Naive B cell (primary cell): ENCODE measurements around the gene INF2. TPM values are rescaled to one million over a fixed set of nuclear protein-coding genes. Genes with fewer than 3 reads are reported as not detected.
"Not testable (repeated sequence)": the region's sequence is repeated elsewhere in the genome, so short reads cannot be mapped to it uniquely, and the experiment has no call there.

Experiments used
- ATAC-seq, 2 donors: fragments of 150-1000 bp; cut with Tn5 transposase; 2 replicates each; pipeline ENCODE4 v1.10.0; 2021; ENCODE audit warnings: low read depth in 2 of 2, mild to moderate bottlenecking in 2 of 2, moderate library complexity in 2 of 2
- DNase-seq: peaks from one replicate; pipeline ENCODE4 v3.0.0; 2022
- H3K27ac Mint-ChIP-seq, 6 donors: one replicate each; pipeline ENCODE4 v1.8.0; 2020 to 2022; ENCODE audit warnings: mild to moderate bottlenecking in 6 of 6, mixed read lengths in 6 of 6, moderate library complexity in 5 of 6, inconsistent platforms in 2 of 6
- H3K27me3 Mint-ChIP-seq, 3 donors: one replicate each; pipeline ENCODE4 v1.8.0; 2021 to 2022; ENCODE audit warnings: mixed read lengths in 3 of 3, mild to moderate bottlenecking in 1 of 3
- H3K36me3 Mint-ChIP-seq, 2 donors: one replicate each; pipeline ENCODE4 v1.8.0; 2020 to 2022; ENCODE audit warnings: mixed read lengths in 2 of 2, inconsistent platforms in 1 of 2, mild to moderate bottlenecking in 1 of 2
- H3K4me1 Mint-ChIP-seq, 3 donors: one replicate each; pipeline ENCODE4 v1.8.0; 2020 to 2022; ENCODE audit warnings: mixed read lengths in 3 of 3, inconsistent platforms in 1 of 3, mild to moderate bottlenecking in 1 of 3, moderate library complexity in 1 of 3
- H3K4me3 Mint-ChIP-seq, 8 donors: one replicate each; pipeline ENCODE4 v1.8.0; 2020 to 2022; ENCODE audit warnings: mild to moderate bottlenecking in 8 of 8, mixed read lengths in 8 of 8, moderate library complexity in 8 of 8, inconsistent platforms in 2 of 8
- H3K9me3 Mint-ChIP-seq, 7 donors: one replicate each; pipeline ENCODE4 v1.8.0; 2020 to 2022; ENCODE audit warnings: mixed read lengths in 7 of 7, mild to moderate bottlenecking in 5 of 7, inconsistent platforms in 2 of 7, moderate library complexity in 1 of 7
- polyA plus RNA-seq, 6 donors: library from polyadenylated mRNA; unstranded; fragments of 300-500 nt; fragmentation: Illumina TruSeq; gene quantifications; one replicate each; pipeline ENCODE4 v1.2.3, GENCODE V29; 2021; ENCODE audit warnings: low read depth in 6 of 6

The INF2 gene
- polyA plus RNA-seq, 6 donors from 2014 or later: 2.8 to 10.2 (median 5.5) TPM

GRCh38 chr14:104750056-104750752 is 60.8 kb downstream of the INF2 start:
- Mint-ChIP-seq H3K9me3 (no peaks in the 10 kb centered on the region), H3K27ac (peak overlapping the region in 2 of 6 donors; percentile 57 to 60), H3K27me3 (no peaks in the 10 kb centered on the region), H3K4me1 (peaks cover 22 to 39% (median 29%) of the 10 kb centered on the region in 3 donors), H3K36me3 (no peaks in the 10 kb centered on the region), H3K4me3 (peak overlapping the region in 4 of 8 donors; percentile 45 to 67 (median 56))
- no peak for DNase-seq
- no peak for ATAC-seq

- not testable (repeated sequence) for ATAC-seq, H3K27me3 Mint-ChIP-seq, H3K9me3 Mint-ChIP-seq, DNase-seq, H3K36me3 Mint-ChIP-seq
- peaks cover 24 to 44% (median 33%) of the 10 kb centered on the region in 3 donors for H3K4me1 Mint-ChIP-seq
- H3K4me3 Mint-ChIP-seq: peak overlapping the region in 5 of 8 donors; percentile 45 to 69 (median 66)
- peak overlapping the region in 2 of 6 donors; percentile 15 for H3K27ac Mint-ChIP-seq
Observed at GRCh38 chr14:104750753-104751057, 61.3 kb downstream of the INF2 start.

- Mint-ChIP-seq H3K27ac (peak overlapping the region; percentile 91 to 96 (median 95)), H3K27me3 (no peaks in the 10 kb centered on the region), H3K4me1 (peaks cover 26 to 54% (median 44%) of the 10 kb centered on the region in 3 donors), H3K4me3 (peak overlapping the region; percentile 91 to 96 (median 94)), H3K9me3 (no peaks in the 10 kb centered on the region), H3K36me3 (no peaks in the 10 kb centered on the region)
- DNase-seq (no peak), ATAC-seq (no peak)
Observed at GRCh38 chr14:104751539-104752422, 62.4 kb downstream of the INF2 start.

- Mint-ChIP-seq H3K4me1 (peaks cover 26 to 59% (median 49%) of the 10 kb centered on the region in 3 donors), H3K9me3 (no peaks in the 10 kb centered on the region), H3K27me3 (no peaks in the 10 kb centered on the region), H3K27ac (peak overlapping the region; percentile 91 to 96 (median 95)), H3K36me3 (peaks cover 0 to under 1% of the 10 kb centered on the region in 2 donors), H3K4me3 (peak overlapping the region; percentile 91 to 96 (median 94))
- DNase-seq (no peak), ATAC-seq (peak; percentile 78 to 82)
Observed at GRCh38 chr14:104752423-104752734, 63.0 kb downstream of the INF2 start.

DNA sequence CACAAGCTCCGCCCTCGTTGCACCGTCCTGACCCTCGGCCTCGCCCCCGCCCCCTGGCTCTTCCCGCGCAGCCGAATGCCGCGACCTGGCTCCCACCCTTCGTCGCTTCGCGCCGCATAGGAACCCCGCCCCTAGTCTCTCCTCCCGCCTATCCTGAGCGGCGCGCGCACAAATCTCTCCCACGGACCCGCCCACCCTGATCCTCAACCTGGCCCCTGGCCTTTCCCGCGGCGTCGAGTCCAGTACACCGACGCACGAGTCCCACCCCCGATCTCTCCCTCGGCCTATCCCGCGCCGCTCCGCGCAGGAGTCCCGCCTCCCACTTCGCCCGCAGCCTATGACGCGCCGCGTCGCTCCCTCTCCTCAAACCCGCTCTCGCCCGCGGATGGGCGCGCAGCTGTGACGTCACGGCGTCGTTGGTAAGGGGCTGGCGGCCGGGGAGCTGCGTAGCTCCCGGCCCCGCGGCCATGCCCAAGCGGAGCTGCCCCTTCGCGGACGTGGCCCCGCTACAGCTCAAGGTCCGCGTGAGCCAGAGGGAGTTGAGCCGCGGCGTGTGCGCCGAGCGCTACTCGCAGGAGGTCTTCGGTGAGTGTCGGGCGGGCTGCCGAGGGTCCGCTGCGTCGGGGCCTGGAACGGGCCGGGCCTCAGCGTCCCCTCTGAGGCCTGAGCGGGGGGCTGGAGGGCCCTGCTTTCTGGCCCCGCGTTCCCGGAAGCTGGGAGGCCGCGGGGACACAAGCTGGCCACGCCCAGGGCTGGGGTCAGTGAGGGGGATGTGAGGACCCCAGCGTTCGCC is 63.5 kb downstream of the INF2 start, which contains the start of gene SIVA1:
Gene SIVA1 (plus strand): TSS at position 413 of the 793 bp plus-strand sequence. CDS start 55 bp downstream, at position 468.
- Mint-ChIP-seq H3K4me1 (peaks cover 30 to 59% (median 49%) of the 10 kb centered on the region in 3 donors), H3K27ac (peak within 1 kb of the TSS; percentile 91 to 96 (median 95)), H3K27me3 (no peaks in the 10 kb centered on the region), H3K36me3 (peaks cover 0 to 6% of the 10 kb centered on the region in 2 donors), H3K9me3 (no peaks in the 10 kb centered on the region), H3K4me3 (peak within 1 kb of the TSS; percentile 91 to 96 (median 94))
- peak; percentile 83 to 86 for ATAC-seq
- DNase-seq: peak; percentile 99

- Mint-ChIP-seq H3K36me3 (peaks cover 0 to 8% of the 10 kb centered on the region in 2 donors), H3K9me3 (no peaks in the 10 kb centered on the region), H3K27ac (peak overlapping the region; percentile 51 to 93 (median 90)), H3K4me3 (peak overlapping the region; percentile 87 to 96 (median 94)), H3K4me1 (peaks cover 30 to 53% (median 49%) of the 10 kb centered on the region in 3 donors), H3K27me3 (no peaks in the 10 kb centered on the region)
- ATAC-seq (no peak), DNase-seq (no peak)
Observed at GRCh38 chr14:104753528-104754212, 64.3 kb downstream of the INF2 start.

GRCh38 chr14:104754213-104754851 is 64.9 kb downstream of the INF2 start:
- DNase-seq (no peak), ATAC-seq (no peak)
- peaks cover 26 to 46% (median 42%) of the 10 kb centered on the region in 3 donors for H3K4me1 Mint-ChIP-seq
- peak overlapping the region; percentile 87 to 96 (median 94) for H3K4me3 Mint-ChIP-seq
- peak overlapping the region; percentile 7 to 93 (median 83) for H3K27ac Mint-ChIP-seq
- H3K9me3 Mint-ChIP-seq: no peaks in the 10 kb centered on the region
- peaks cover 0 to 8% of the 10 kb centered on the region in 2 donors for H3K36me3 Mint-ChIP-seq
- H3K27me3 Mint-ChIP-seq: no peaks in the 10 kb centered on the region

DNA sequence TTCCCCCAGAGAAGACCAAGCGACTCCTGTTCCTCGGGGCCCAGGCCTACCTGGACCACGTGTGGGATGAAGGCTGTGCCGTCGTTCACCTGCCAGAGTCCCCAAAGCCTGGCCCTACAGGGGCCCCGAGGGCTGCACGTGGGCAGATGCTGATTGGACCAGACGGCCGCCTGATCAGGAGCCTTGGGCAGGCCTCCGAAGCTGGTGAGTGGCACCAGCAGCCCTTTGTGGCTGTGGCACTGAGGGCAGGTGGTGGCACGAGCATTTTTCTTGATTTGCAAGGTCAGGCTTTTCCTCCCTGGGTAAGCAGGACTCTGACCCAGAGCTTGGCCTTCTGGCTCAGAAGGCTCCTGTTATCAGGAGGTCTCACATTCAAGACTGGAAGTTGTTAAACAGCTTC is 66.2 kb downstream of the INF2 start:
- Mint-ChIP-seq H3K4me3 (peak overlapping the region in 2 of 8 donors; percentile 55 to 94), H3K4me1 (peaks cover 35 to 45% (median 41%) of the 10 kb centered on the region in 3 donors), H3K9me3 (no peaks in the 10 kb centered on the region), H3K27ac (peak overlapping the region in 1 of 6 donors; percentile 12), H3K36me3 (peaks cover 0 to 9% of the 10 kb centered on the region in 2 donors), H3K27me3 (no peaks in the 10 kb centered on the region)
- DNase-seq (no peak), ATAC-seq (no peak)

DNA sequence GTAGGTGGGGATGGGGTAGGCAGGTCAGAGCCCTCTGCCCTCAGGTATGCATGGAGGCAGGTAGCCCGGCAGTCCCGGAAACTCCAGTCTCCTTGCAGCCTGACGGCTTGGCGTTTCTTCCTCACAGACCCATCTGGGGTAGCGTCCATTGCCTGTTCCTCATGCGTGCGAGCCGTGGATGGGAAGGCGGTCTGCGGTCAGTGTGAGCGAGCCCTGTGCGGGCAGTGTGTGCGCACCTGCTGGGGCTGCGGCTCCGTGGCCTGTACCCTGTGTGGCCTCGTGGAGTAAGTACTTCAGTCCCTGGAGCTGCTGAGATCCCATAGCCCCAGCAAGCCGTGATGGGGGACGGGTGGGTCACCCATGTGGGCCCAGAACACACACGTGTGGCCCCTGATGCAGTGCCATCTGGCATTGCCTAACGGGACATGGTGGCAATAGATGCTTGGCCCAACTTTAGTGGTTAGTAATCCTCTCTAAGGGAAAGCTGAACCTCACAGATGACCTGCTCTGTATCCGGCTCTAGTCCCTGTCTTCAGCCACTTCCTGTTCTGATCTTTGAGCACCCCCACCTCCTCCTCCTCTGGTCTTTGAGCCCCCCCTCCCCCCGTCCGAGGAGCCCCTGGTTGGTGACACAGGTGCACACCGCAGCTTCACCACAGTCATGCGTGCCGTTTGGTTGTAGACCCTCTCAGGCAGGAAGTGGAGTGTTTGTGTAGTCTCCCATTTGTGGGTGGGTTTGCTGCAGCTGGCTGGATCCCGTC is 67.2 kb downstream of the INF2 start:
- Mint-ChIP-seq H3K27ac (peak overlapping the region in 1 of 6 donors; percentile 60), H3K4me1 (peaks cover 41 to 46% (median 43%) of the 10 kb centered on the region in 3 donors), H3K9me3 (no peaks in the 10 kb centered on the region), H3K4me3 (peak overlapping the region in 4 of 8 donors; percentile 9 to 51 (median 30)), H3K36me3 (peaks cover 5 to 19% of the 10 kb centered on the region in 2 donors), H3K27me3 (no peaks in the 10 kb centered on the region)
- DNase-seq: no peak
- ATAC-seq: no peak

- H3K9me3 Mint-ChIP-seq: no peaks in the 10 kb centered on the region
- DNase-seq: no peak
- peak overlapping the region in 1 of 8 donors; percentile 15 for H3K4me3 Mint-ChIP-seq
- no peaks in the 10 kb centered on the region for H3K27me3 Mint-ChIP-seq
- H3K27ac Mint-ChIP-seq: peak overlapping the region in 1 of 6 donors; percentile 60
- ATAC-seq: no peak
- H3K36me3 Mint-ChIP-seq: peaks cover 8 to 24% of the 10 kb centered on the region in 2 donors
- H3K4me1 Mint-ChIP-seq: peaks cover 41 to 49% (median 46%) of the 10 kb centered on the region in 3 donors
Observed at GRCh38 chr14:104757238-104757585, 67.8 kb downstream of the INF2 start.

GRCh38 chr14:104757681-104758392 is 68.4 kb downstream of the INF2 start:
- Mint-ChIP-seq H3K27me3 (no peaks in the 10 kb centered on the region), H3K27ac (no peak overlapping the region), H3K9me3 (no peaks in the 10 kb centered on the region), H3K4me1 (peaks cover 41 to 51% (median 46%) of the 10 kb centered on the region in 3 donors), H3K36me3 (peaks cover 10 to 28% of the 10 kb centered on the region in 2 donors), H3K4me3 (peak overlapping the region in 1 of 8 donors; percentile 59)
- DNase-seq (no peak), ATAC-seq (no peak)
